T47D (cell line): ENCODE measurements around the gene B3GLCT.
A peak's percentile ranks its signal among the peaks of the same experiment; 100 is the strongest.

Experiments used
- DNase-seq, 2 experiments: peaks; one replicate each; pipeline versions ENCODE4 v3.0.0 to v3.0.0-alpha.2; 2011 to 2012; ENCODE audit warnings: low read depth in 1 of 2, low spot score in 1 of 2
- JUND ChIP-seq: IDR thresholded peaks from 2 replicates; pipeline ENCODE4 v1.6.1; 2012; ENCODE audit warnings: low read depth
- in situ Hi-C: cut with HindIII; loops from 2 replicates; pipeline ENCODE4 v1.10.0; 2016; ENCODE audit warnings: low sequenced_read_pairs, low pct_unique_long_range_greater_than_20kb

B3GLCT gene

DNA sequence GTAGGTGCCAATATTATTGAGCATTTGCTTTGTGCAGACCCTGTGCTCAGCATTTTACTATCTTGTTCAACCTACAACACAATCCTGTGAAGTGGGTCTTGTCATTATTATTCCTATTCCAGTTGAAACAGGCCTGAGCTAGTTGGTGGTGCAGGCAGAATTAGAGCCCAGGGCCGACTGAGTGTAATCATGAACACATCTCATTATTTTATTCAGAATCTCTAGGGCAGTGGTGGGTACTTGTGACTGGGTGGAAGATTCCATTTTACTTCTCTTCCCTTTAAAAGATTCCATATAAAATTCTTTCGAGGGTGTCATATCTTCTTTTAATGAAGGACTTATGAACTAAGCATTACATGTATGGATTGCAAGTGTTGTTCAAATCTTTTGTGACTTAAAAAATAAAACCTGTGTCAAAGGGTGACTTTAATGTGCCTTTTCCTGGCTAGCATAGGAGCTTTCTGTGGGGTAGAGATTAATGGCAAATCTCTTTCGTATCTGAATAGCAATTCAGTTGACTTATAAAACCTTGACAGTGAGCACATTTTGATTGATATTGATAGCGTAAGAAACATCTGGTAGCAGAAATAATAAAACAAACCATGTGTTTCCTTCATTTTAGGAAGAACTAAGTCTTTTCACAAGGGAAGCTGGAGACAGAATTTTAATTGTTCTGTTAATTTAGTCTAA is 20.3 kb downstream of the B3GLCT start:
- in situ Hi-C loops, result no loop called here
- no peak for TF ChIP-seq JUND

GRCh38 chr13:31221057-31221456 is 21.3 kb downstream of the B3GLCT start:
- no peak for DNase-seq
- in situ Hi-C loops, result no loop called here
- TF ChIP-seq JUND, result no peak

More for the DNA sequence above, 20.3 kb downstream of the B3GLCT start:
- DNase-seq, result no peak

- in situ Hi-C loops, result no loop called here
- TF ChIP-seq JUND, result no peak
- DNase-seq, result no peak
Measured at GRCh38 chr13:31223215-31223614, 23.4 kb downstream of the B3GLCT start.

DNA sequence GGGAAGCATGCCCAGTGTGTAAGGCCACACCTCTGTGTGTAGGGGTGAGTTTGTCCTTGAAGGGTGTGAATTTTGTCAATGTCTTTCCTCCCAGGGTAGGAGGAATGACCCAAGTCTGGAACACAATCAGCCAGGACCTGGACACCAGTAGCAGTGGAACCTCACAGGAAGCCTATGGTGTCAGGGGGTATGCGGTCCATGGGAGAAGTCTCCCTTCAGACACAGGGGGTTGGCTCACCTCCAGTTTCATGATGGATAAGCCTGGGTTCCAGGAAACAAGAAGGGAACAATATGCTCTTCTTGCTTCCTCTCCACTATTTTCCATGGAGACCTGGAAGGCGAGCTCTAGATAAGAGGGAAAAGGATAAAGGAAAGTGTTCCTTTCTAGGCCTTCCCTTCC is 23.9 kb downstream of the B3GLCT start:
- in situ Hi-C loops, result no loop called here
- TF ChIP-seq JUND, result no peak
- DNase-seq, result no peak

- no peak for TF ChIP-seq JUND
- in situ Hi-C loops, result no loop called here
- no peak for DNase-seq
Measured at GRCh38 chr13:31224174-31224669, 24.4 kb downstream of the B3GLCT start.

- in situ Hi-C loops, result no loop called here
- TF ChIP-seq JUND, result no peak
- DNase-seq, result no peak
Measured at GRCh38 chr13:31224963-31225559, 25.3 kb downstream of the B3GLCT start.

DNA sequence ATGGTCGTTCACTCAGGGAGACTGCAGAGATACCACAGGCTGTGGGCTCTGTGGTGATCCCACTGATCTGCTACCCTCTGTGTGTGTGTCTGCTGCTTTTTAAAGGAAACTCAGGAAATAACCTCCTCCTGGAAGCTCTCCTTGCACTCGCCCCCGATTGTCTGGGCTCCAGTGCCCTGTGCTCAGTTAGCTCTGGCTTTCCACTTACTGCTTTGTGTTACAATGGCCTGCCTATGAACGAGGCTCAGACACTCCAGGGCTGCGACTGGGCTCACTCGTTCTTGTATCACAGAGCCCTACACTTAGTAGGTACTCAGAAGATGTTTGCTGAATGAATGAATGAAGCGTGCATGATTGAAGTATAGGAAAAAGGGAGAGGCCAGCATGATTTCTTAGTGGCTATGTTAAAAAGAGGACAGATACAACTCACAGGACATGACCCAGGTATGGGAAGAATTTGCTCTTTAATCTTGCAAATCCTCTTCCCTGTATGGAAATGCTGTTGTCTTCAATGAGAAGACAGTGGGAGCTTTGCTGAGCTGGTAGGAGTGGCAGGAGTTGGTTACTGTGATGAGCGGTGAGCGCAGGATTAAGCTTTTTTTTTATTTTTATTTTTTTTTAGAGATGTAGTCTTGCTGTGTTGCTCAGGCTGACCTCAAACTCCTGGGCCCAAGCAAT is 26.4 kb downstream of the B3GLCT start:
- TF ChIP-seq JUND, result no peak
- in situ Hi-C loops, result no loop called here
- DNase-seq, result no peak

GRCh38 chr13:31227063-31227462 is 27.3 kb downstream of the B3GLCT start:
- no peak for DNase-seq
- in situ Hi-C loops, result no loop called here
- no peak for TF ChIP-seq JUND

DNA sequence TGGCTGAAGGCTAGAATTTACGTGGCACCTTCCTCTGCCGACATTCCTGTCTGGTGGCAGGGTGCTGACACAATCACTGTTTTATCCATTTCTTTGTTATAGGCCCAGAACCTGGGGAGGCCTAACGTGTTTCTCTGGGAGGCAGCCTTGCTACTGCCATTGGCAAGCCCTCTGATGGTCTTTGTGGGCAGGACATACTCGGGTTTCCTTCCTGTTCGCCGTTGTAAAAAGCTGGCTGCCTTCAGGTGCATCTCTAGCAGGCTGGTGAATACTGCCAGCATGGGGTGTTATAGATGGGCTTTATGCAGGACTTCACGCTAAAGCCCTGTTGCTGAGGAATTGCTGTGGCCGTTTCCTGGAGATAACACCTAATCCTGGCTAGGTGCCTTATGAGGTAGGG is 28.1 kb downstream of the B3GLCT start:
- no peak for DNase-seq
- in situ Hi-C loops, result no loop called here
- TF ChIP-seq JUND, result no peak

DNA sequence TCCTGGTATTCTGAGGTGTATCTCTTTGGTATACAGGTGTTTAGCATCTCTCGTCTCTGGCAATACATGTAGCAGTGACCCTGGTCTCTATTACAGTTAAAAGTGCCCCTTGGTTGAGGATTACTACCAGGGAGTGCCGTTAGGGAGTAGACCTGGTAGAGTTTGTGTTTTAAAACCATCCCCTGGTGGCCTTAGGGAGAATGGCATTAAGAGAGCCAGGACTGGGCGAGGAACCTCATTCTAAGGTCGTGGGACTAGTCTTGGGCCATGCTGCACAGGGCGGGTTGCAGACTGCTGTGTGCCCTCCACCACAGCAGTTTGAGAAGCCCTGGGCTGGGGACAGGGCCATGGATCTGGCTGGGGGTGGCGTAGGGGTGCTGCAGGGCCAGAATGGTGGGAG is 35.0 kb downstream of the B3GLCT start:
- peak in 1 of 2 experiments; percentile 23 for DNase-seq
- TF ChIP-seq JUND, result no peak
- in situ Hi-C loops, result no loop called here

- DNase-seq, result peak; percentile 7 to 52
- no peak for TF ChIP-seq JUND
- in situ Hi-C loops, result no loop called here
Measured at GRCh38 chr13:31236211-31236786, 36.5 kb downstream of the B3GLCT start.

- in situ Hi-C loops, result no loop called here
- no peak for DNase-seq
- no peak for TF ChIP-seq JUND
Measured at GRCh38 chr13:31240921-31241320, 41.1 kb downstream of the B3GLCT start.

DNA sequence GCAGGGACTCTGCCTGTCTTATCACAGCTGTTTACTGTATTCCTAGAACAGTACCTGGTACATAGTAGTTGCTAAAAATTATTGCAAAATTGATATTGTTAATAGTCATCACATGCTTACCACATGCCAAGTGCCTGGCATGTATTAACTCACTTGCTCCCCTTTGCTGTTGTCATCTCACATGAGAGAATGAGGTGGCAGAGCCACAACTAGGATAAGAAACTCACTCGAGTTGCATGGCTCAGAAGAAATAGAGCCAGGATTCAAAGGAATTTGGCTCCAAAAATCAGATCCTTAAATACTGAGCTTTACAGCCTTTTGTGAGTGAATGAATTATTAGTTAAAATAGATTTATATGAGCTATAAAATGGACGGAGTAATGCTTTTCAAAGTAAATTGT is 42.6 kb downstream of the B3GLCT start:
- DNase-seq, result no peak
- no peak for TF ChIP-seq JUND
- in situ Hi-C loops, result no loop called here
